HG03066 (cell line): ENCODE results near the gene TACR1.
A peak's percentile ranks its signal among the peaks of the same experiment; 100 is the strongest.
"Not testable (repeated sequence)": the region's sequence is repeated elsewhere in the genome, so short reads cannot be mapped to it uniquely, and the experiment has no call there.

Source experiments
- ATAC-seq: cut with Tn5 transposase; IDR thresholded peaks from one replicate; pipeline ENCODE4 v1.9.1; 2021; ENCODE audit warnings: low read depth; ENCODE audit not compliant: unreplicated experiment

Gene TACR1

GRCh38 chr2:75094405-75094804, 104.9 kb downstream of the TACR1 start:
- no peak for ATAC-seq

DNA sequence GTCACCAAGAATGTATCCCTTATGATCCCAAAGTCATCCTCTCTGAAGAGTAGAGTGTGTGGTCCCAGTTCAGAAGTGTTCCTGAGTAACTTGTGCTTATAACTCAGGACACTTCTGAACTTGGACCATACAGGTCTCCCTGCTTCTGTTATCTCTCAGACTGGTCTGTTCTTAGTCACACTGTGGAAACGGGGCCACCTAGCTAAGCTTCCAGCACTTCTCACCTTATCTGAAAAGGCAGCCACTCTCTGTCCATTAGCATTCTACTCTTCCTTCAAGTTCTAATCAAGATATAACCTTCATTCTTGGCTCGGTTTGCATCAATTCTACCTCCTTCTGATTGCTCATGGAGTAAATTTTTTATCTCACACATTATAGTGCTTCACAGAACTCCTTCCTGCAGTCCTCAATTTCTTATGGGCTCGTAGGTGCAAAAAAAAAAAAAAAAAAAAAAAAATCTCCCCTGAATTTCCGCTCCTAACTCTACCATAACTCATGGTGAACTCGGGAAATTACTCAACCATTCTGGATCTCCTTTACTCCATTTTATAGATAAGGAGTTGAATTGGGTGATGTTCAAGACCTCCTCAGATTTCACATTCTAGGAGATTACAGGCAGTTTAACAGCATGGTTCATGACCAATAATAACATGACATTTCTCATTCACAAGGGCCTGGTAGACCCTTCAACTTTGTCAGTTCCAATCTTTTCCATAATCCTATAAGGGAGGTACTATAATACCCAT, 108.4 kb downstream of the TACR1 start:
- no peak for ATAC-seq

DNA sequence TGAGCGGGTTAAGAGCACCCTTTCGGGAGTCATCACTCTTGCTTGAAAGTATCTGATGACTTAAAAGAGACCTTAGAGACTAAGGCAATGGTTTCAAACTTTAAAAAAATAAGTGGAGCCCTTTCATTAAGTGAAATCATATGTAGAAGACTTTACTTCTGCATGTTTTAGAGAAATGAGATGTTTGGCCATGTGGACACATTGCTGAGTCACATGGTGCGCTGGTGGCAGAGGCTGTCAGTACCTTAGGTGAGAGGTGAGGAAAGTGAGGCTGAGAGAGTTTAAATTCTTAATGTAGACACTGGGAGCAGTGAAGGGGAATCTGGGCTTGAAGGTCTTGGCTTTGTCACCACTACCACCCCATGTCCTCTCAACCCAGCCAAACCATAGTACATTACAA, 109.8 kb downstream of the TACR1 start:
- no peak for ATAC-seq

- no peak for ATAC-seq
Observed at GRCh38 chr2:75088791-75089190, 110.5 kb downstream of the TACR1 start.

DNA sequence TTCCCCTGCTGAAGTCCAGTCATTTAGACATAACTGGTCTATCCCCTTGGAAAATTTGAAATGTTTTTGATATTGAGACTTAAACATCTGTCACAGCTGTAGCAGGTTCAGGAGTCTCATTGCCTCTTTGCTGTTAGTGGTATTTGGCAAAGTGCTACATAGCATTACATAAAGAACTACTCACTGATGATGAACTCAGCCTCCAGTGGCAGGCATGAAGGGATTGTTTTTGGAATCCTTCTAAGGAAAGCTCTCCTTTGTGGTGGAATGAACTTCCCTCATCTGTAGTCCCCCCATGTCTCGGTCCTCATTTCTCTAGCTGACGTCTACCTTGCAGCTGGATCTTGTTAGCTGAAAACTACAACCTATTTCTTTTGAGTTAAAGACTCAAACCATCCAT, 111.6 kb downstream of the TACR1 start:
- no peak for ATAC-seq

- ATAC-seq, result no peak
Observed at GRCh38 chr2:75079575-75079974, 119.7 kb downstream of the TACR1 start.

DNA sequence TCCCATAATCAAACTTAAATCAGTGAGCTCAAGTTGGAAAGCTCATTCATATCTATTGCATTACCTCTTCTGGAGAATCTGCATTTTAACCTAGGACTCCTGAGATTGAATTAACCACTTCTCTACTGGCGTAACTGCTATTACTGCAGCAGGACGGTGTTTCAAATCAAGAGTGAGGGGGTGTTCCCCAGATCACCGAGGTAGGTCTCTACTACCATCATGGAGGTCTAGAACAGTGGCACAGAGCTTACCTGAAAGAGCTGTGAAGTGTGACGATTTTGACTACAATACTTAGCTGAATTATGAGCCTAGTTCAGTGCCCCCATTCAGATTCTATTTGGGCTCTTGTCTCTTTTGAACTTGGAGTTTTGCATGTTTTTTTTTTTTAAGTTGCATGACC, 121.4 kb downstream of the TACR1 start:
- no peak for ATAC-seq

GRCh38 chr2:75076088-75076487, 123.2 kb downstream of the TACR1 start:
- no peak for ATAC-seq

DNA sequence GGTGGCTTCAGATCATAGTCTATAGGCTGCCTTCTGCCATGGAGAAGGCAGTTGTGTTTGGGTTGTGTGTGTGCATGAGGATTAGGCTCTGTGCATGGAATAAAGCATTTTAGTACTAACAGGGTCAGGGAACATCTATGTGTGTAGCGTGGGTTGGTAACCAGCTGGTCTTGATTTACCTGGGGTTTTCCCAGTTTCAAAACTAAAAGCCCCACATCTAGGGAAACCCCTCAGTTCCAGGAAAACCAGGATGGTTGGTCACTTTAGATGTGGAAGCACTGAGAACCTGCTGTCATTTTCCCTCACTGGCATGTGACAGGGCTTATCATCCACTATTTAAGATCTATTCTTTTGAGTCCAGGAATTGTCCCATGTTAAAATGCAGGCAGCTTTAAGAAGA, 124.6 kb downstream of the TACR1 start:
- ATAC-seq, result no peak

- no peak for ATAC-seq
Observed at GRCh38 chr2:75074228-75074627, 125.1 kb downstream of the TACR1 start.

DNA sequence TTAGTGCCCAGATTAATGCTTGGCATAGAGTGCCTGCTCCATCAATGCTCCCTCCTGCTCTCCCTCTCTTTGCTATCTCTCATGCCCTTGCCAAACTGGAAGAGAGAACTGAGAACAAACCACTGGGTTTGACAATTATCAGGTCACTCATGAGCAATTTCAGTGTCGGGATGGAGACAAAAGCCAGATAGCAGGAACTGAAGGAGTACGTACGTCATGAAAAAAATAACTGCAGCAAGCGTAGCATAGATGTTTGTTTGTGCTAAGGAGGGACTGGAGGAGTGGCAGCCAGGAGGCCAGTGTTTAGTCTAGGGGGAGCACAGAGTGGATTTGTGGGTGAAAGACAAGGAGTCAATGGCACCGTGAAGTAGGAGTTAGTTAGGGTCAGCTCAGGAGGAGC, 127.6 kb downstream of the TACR1 start:
- no peak for ATAC-seq

DNA sequence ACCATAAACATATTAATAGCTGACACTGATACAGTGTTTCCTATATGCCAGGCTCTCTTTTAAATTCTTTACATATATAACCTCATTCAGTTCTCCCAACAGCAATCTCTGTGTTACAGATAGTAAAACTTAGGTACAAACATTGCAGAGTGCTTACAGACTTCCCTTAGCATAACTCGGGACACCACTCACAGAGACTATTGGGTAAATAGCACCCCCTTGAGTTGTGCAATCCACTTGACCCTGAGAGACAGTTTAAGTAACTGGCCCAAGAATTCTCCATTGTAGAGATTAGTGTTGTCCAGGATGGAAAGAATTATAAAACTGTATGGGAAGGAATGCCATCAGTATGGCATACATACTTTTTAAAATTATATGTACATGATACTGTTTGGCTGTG, 130.8 kb downstream of the TACR1 start:
- no peak for ATAC-seq

DNA sequence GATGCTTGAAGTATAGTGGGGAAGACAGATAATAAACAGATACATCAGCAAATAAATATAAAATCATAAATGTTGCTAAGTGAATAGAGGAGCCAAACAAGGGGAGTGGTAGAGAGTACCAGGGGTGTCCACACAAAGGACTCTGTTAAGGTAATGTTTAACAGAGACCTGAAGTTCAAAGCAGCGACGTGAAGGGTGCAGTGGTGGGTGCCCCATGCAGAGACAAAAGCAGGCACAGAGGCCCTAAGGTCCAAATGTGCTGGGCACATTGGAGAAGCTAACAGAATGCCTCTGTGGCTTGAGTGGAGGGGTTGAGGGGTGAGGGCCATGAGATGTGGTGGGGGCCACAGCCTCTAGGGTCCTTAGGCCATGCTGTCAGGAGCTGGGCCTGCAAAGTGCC, 131.8 kb downstream of the TACR1 start:
- ATAC-seq, result no peak

DNA sequence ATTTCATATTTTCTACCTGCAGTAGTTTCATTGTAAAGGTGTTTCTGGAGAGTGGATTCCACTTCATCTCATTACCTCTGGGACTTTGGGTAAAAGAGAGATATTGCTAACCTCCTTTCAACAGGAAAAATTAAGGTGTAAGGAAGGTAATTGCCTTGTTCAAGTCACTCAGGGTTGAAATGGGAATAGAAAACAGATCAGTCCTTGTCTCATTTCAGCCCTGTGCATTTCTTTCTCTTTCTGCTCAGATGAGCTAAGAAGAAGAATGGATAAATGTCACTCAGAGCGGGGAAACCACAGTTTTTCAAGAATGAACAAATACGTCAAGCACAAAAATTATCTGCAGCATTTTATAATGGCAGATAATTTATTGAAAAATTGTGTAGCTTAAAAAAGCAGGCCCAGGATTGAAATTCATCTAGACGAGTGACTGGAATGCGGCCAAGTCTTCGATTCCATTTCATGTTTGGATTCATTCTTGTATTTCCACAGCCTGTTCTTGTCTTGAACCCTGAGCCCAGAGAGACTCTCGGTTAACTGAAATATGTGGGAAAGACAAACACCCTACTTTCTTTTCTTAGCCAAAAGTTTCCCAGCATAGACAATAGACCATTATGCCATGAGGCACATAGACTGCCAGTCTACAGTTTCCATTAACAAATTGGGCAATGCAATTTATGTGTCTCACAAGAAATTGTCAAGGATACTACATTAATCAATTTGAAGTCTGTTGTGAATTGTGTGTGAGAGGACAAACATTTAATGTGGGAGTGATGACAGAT, 133.0 kb downstream of the TACR1 start:
- no peak for ATAC-seq

DNA sequence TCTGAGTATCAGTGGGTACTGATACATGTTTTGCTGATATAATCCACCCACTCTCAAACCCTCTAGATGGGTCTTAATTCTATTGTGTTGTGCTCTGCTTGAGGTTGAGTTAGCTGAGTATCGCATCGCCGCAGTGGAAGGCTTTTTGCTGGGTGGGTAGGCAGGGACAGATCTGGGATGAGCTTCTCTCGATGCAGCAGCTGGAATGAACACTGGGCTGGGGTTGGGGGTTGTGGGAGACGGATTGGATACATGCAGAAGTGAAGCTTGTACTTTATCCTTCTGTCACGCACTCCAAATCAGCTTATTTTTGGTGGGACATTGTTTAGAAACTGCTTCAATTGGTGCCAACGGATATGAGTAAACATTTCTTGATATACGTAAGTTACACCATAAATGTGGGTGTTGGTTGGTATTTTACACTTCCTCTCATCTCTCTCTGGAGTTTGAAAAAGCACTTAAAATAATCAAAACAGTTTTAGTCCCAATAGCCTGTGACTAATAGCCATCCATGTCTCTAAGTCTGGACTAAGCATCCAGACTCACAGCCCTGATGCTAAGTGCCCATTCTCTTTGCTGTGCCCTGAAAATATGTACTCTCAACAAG, 133.8 kb downstream of the TACR1 start:
- no peak for ATAC-seq

DNA sequence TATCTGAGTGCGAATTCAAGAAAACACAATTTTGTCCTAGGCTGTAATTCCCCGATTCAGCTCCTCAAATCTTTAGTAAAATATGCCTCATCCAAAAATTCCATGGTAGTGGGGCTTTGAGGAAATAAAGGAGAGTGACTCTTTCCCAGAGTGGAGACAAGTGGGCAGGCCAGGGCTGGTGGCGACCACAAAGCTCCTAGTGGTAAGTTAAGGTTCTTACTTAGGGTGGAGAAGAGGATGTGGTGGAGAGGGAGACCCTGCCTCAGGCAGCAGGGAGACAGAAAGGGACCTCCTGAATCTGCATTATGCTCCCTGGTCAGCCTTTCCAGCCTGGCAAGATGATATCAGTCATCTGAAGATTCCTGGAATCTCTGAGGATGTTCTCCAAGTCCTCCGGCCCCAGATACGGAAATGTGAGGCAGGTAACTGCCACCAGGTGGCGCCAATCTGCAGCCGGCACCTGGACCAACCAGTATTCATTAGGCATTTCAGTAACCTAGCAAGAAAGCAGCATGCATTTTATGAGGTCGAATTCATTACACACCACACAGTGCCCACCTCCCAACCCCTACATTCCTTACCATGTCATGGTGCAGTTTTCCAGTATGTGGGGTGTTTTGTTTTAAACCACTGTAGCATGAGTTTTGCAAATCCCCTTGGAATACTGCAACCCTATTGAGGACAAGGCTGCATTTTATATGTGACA, 134.5 kb downstream of the TACR1 start:
- ATAC-seq, result peak; percentile 67

DNA sequence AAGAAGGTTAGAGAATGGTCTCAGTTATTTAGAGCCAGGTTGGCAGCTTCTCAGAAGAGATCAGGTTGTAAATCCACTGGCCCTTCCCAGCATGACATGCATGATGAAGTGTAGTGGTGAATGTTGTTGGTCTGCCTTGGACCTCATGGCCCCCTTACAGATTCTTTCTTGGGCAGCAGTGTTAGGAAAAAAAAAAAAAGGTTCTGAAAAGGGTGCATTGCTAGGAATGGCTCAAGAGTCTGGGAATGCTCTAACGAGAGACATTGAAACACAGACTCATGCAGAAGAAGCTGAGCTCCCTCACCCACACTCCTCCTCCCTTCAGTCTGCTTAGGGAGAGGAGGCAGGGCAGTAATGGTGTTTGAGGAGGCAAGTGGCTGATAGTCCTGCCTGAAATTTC, 135.4 kb downstream of the TACR1 start:
- no peak for ATAC-seq

- no peak for ATAC-seq
Observed at GRCh38 chr2:75058427-75058826, 140.9 kb downstream of the TACR1 start.

GRCh38 chr2:75057150-75057549, 142.2 kb downstream of the TACR1 start:
- ATAC-seq, result not testable (repeated sequence)

- ATAC-seq, result peak; percentile 68
Observed at GRCh38 chr2:75055820-75056675, 143.3 kb downstream of the TACR1 start.
